GM21576 (cell line): ENCODE measurements around the gene SIT1.
"Not testable (repeated sequence)": the region's sequence is repeated elsewhere in the genome, so short reads cannot be mapped to it uniquely, and the experiment has no call there.

Source experiments
- ATAC-seq: cut with Tn5 transposase; IDR thresholded peaks from one replicate; pipeline ENCODE4 v1.9.1; 2021; ENCODE audit warnings: mild to moderate bottlenecking, moderate library complexity; ENCODE audit not compliant: unreplicated experiment

The SIT1 gene

GRCh38 chr9:35638751-35639150 is 12.0 kb downstream of the SIT1 start:
- ATAC-seq: not testable (repeated sequence)

GRCh38 chr9:35637427-35637955 is 13.2 kb downstream of the SIT1 start:
- ATAC-seq: not testable (repeated sequence)

GRCh38 chr9:35636877-35637246 is 13.9 kb downstream of the SIT1 start:
- not testable (repeated sequence) for ATAC-seq

GRCh38 chr9:35636135-35636876 is 14.4 kb downstream of the SIT1 start:
- no peak for ATAC-seq

GRCh38 chr9:35635730-35636129 is 15.0 kb downstream of the SIT1 start:
- ATAC-seq: no peak

- no peak for ATAC-seq
These were observed 21.1 kb downstream of the SIT1 start for GRCh38 chr9:35629597-35629996.

GRCh38 chr9:35628389-35628991 is 22.2 kb downstream of the SIT1 start:
- ATAC-seq: no peak

GRCh38 chr9:35627575-35627974 is 23.2 kb downstream of the SIT1 start:
- no peak for ATAC-seq

- peak; percentile 40 for ATAC-seq
These were observed 31.0 kb downstream of the SIT1 start for GRCh38 chr9:35619800-35620158.

- peak; percentile 46 for ATAC-seq
These were observed 31.6 kb downstream of the SIT1 start for GRCh38 chr9:35618854-35619799.

- ATAC-seq: no peak
These were observed 32.4 kb downstream of the SIT1 start, which contains the start of gene CD72 for GRCh38 chr9:35618325-35618727. TSS of gene CD72 (minus strand) at chr9:35618413. CDS start at chr9:35618303, 110 bp downstream.

- no peak for ATAC-seq
These were observed 33.2 kb downstream of the SIT1 start for GRCh38 chr9:35617548-35617947.

- ATAC-seq: peak; percentile 33
These were observed 33.9 kb downstream of the SIT1 start for GRCh38 chr9:35616681-35617459.

- ATAC-seq: no peak
These were observed 34.6 kb downstream of the SIT1 start for GRCh38 chr9:35615981-35616680.

- ATAC-seq: no peak
These were observed 37.9 kb downstream of the SIT1 start for GRCh38 chr9:35612843-35613242.

- ATAC-seq: not testable (repeated sequence)
These were observed 38.7 kb downstream of the SIT1 start for GRCh38 chr9:35612066-35612465.

GRCh38 chr9:35611230-35611797 is 39.4 kb downstream of the SIT1 start:
- ATAC-seq: peak; percentile 64

GRCh38 chr9:35609820-35610163 is 40.9 kb downstream of the SIT1 start:
- ATAC-seq: no peak

GRCh38 chr9:35609001-35609819 is 41.5 kb downstream of the SIT1 start:
- ATAC-seq: no peak
